Measurements from ENCODE around the gene ESPL1. TPM values are rescaled to one million over a fixed set of nuclear protein-coding genes. Genes with fewer than 3 reads are reported as not detected.

Gene ESPL1
- total and polyA plus RNA-seq, 4 donors = 2.8 to 19.3 (median 3.7) TPM

DNA sequence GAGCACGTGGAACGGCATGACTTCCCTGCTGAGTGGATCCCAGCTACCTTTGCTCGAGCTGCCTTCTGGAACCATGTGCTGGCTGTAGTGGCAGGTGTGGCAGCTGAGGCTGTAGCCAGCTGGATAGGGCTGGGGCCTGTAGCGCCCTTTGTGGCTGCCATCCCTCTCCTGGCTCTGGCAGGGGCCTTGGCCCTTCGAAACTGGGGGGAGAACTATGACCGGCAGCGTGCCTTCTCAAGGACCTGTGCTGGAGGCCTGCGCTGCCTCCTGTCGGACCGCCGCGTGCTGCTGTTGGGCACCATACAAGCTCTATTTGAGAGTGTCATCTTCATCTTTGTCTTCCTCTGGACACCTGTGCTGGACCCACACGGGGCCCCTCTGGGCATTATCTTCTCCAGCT, 14.8 kb upstream of the ESPL1 start:
- no peak overlapping the region for H3K9ac ChIP-seq (ENCODE audit: low read depth in 1 of 2, low read length in 2 of 2)
- no peak overlapping the region for H3K4me3 ChIP-seq (ENCODE audit: low read depth in 1 of 3, low read length in 3 of 3)
- no peaks in the 10 kb centered on the region for H3K36me3 ChIP-seq (ENCODE audit: control insufficient read depth in 4 of 4, insufficient read depth in 3 of 4, low read depth in 1 of 4, low read length in 3 of 4)
- 95% methylated on average over 13 of the region's 13 CpGs for WGBS
- H3K9me3 ChIP-seq (ENCODE audit: control insufficient read depth in 4 of 4, low read length in 3 of 4) = no peaks in the 10 kb centered on the region
- no peak for TF ChIP-seq FOXA1 (IDR thresholded peaks at IDR 0.05)
- no peak for TF ChIP-seq HNF4A (conservative IDR thresholded peaks at IDR 0.05)
- no peak for TF ChIP-seq RAD21 (IDR thresholded peaks at IDR 0.05)
- no peak for TF ChIP-seq YY1 (IDR thresholded peaks at IDR 0.05)
- TF ChIP-seq EGR1 (IDR thresholded peaks at IDR 0.05; ENCODE audit: low read depth in 2 of 2) = no peak
- TF ChIP-seq NR2F2 (IDR thresholded peaks at IDR 0.05) = no peak
- H3K27me3 ChIP-seq (ENCODE audit: control insufficient read depth in 4 of 4, insufficient read depth in 4 of 4, low read length in 3 of 4) = no peaks in the 10 kb centered on the region
- peaks cover 8 to 20% (median 16%) of the 10 kb centered on the region in 4 donors for H3K4me1 ChIP-seq (ENCODE audit: control insufficient read depth in 4 of 4, insufficient read depth in 4 of 4, low read length in 3 of 4)
- no peak overlapping the region for H3K27ac ChIP-seq (ENCODE audit: low read depth in 1 of 2, low read length in 2 of 2)
- no peak for DNase-seq (ENCODE audit: low spot score)

- no peak overlapping the region for H3K9ac ChIP-seq (ENCODE audit: low read depth in 1 of 2, low read length in 2 of 2)
- no peak overlapping the region for H3K4me3 ChIP-seq (ENCODE audit: low read depth in 1 of 3, low read length in 3 of 3)
- TF ChIP-seq, protein P1, sequence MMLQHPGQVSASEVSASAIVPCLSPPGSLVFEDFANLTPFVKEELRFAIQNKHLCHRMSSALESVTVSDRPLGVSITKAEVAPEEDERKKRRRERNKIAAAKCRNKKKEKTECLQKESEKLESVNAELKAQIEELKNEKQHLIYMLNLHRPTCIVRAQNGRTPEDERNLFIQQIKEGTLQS (IDR thresholded peaks at IDR 0.05) = no peak
- TF ChIP-seq FOXA1 (IDR thresholded peaks at IDR 0.05) (no peak), RXRA (IDR thresholded peaks at IDR 0.05) (no peak), EGR1 (IDR thresholded peaks at IDR 0.05; ENCODE audit: low read depth in 2 of 2) (no peak), ZBTB33 (IDR thresholded peaks at IDR 0.05) (no peak), CTCF (IDR thresholded peaks at IDR 0.05; ENCODE audit: low read depth, low read length, missing input control) (no peak), RAD21 (IDR thresholded peaks at IDR 0.05) (no peak), GABPA (IDR thresholded peaks at IDR 0.05 in 1 of 2, conservative IDR thresholded peaks at IDR 0.05 in 1 of 2) (no peak), JUND (IDR thresholded peaks at IDR 0.05) (no peak), YY1 (IDR thresholded peaks at IDR 0.05) (no peak), HNF4G (IDR thresholded peaks at IDR 0.05) (no peak), SP1 (IDR thresholded peaks at IDR 0.05) (no peak), NR2F2 (IDR thresholded peaks at IDR 0.05) (no peak), FOXA2 (IDR thresholded peaks at IDR 0.05) (no peak), HNF4A (conservative IDR thresholded peaks at IDR 0.05) (no peak)
- TF ChIP-seq, protein P2, sequence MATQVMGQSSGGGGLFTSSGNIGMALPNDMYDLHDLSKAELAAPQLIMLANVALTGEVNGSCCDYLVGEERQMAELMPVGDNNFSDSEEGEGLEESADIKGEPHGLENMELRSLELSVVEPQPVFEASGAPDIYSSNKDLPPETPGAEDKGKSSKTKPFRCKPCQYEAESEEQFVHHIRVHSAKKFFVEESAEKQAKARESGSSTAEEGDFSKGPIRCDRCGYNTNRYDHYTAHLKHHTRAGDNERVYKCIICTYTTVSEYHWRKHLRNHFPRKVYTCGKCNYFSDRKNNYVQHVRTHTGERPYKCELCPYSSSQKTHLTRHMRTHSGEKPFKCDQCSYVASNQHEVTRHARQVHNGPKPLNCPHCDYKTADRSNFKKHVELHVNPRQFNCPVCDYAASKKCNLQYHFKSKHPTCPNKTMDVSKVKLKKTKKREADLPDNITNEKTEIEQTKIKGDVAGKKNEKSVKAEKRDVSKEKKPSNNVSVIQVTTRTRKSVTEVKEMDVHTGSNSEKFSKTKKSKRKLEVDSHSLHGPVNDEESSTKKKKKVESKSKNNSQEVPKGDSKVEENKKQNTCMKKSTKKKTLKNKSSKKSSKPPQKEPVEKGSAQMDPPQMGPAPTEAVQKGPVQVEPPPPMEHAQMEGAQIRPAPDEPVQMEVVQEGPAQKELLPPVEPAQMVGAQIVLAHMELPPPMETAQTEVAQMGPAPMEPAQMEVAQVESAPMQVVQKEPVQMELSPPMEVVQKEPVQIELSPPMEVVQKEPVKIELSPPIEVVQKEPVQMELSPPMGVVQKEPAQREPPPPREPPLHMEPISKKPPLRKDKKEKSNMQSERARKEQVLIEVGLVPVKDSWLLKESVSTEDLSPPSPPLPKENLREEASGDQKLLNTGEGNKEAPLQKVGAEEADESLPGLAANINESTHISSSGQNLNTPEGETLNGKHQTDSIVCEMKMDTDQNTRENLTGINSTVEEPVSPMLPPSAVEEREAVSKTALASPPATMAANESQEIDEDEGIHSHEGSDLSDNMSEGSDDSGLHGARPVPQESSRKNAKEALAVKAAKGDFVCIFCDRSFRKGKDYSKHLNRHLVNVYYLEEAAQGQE (IDR thresholded peaks at IDR 0.05) = no peak
- TF ChIP-seq, protein P3, sequence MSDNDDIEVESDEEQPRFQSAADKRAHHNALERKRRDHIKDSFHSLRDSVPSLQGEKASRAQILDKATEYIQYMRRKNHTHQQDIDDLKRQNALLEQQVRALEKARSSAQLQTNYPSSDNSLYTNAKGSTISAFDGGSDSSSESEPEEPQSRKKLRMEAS (IDR thresholded peaks at IDR 0.05) = no peak
- no peak overlapping the region for H3K27ac ChIP-seq (ENCODE audit: low read depth in 1 of 2, low read length in 2 of 2)
- H3K9me3 ChIP-seq (ENCODE audit: control insufficient read depth in 4 of 4, low read length in 3 of 4) = no peaks in the 10 kb centered on the region
- no peak for DNase-seq (ENCODE audit: low spot score)
- H3K36me3 ChIP-seq (ENCODE audit: control insufficient read depth in 4 of 4, insufficient read depth in 3 of 4, low read depth in 1 of 4, low read length in 3 of 4) = no peaks in the 10 kb centered on the region
- no peaks in the 10 kb centered on the region for H3K27me3 ChIP-seq (ENCODE audit: control insufficient read depth in 4 of 4, insufficient read depth in 4 of 4, low read length in 3 of 4)
- WGBS = 96% methylated on average over 1 of the region's 1 CpG
- peaks cover 8 to 20% (median 16%) of the 10 kb centered on the region in 4 donors for H3K4me1 ChIP-seq (ENCODE audit: control insufficient read depth in 4 of 4, insufficient read depth in 4 of 4, low read length in 3 of 4)
Observed at GRCh38 chr12:53254816-53255545, 13.1 kb upstream of the ESPL1 start.
